HG03378 (cell line): ENCODE measurements around the gene GOLGA8R.
"Not testable (repeated sequence)": the region's sequence is repeated elsewhere in the genome, so short reads cannot be mapped to it uniquely, and the experiment has no call there.

Experiments used
- ATAC-seq: cut with Tn5 transposase; IDR thresholded peaks from one replicate; pipeline ENCODE4 v1.9.1; 2021; ENCODE audit warnings: mild to moderate bottlenecking, moderate library complexity; ENCODE audit not compliant: unreplicated experiment

GOLGA8R gene

GRCh38 chr15:30414160-30414559, at the start of gene GOLGA8R:
GOLGA8R (minus strand) TSS chr15:30414260; CDS start chr15:30414162, 98 bp downstream.
- not testable (repeated sequence) for ATAC-seq

GRCh38 chr15:30463849-30464248, 49.8 kb upstream of the GOLGA8R start:
- ATAC-seq, result not testable (repeated sequence)

- not testable (repeated sequence) for ATAC-seq
Observed at GRCh38 chr15:30462176-30462575, 48.1 kb upstream of the GOLGA8R start.

GRCh38 chr15:30452702-30453101, 38.6 kb upstream of the GOLGA8R start:
- ATAC-seq, result not testable (repeated sequence)

GRCh38 chr15:30438348-30438747, 24.3 kb upstream of the GOLGA8R start:
- ATAC-seq, result not testable (repeated sequence)

- ATAC-seq, result not testable (repeated sequence)
Observed at GRCh38 chr15:30435878-30436277, 21.8 kb upstream of the GOLGA8R start.

GRCh38 chr15:30420723-30421122, 6.7 kb upstream of the GOLGA8R start:
- ATAC-seq, result not testable (repeated sequence)

GRCh38 chr15:30407636-30408035, 6.4 kb downstream of the GOLGA8R start:
- not testable (repeated sequence) for ATAC-seq

- not testable (repeated sequence) for ATAC-seq
Observed at GRCh38 chr15:30398988-30399387, 15.1 kb downstream of the GOLGA8R start.

GRCh38 chr15:30393664-30393991, 20.4 kb downstream of the GOLGA8R start:
- ATAC-seq, result not testable (repeated sequence)

- not testable (repeated sequence) for ATAC-seq
Observed at GRCh38 chr15:30392766-30393663, 21.0 kb downstream of the GOLGA8R start, which contains the start of gene CHRFAM7A. CHRFAM7A (minus strand) TSS chr15:30393540; CDS start chr15:30383351, 10,189 bp downstream.

- ATAC-seq, result not testable (repeated sequence)
Observed at GRCh38 chr15:30386318-30386887, 27.7 kb downstream of the GOLGA8R start.

- not testable (repeated sequence) for ATAC-seq
Observed at GRCh38 chr15:30377082-30377413, 37.0 kb downstream of the GOLGA8R start.

- ATAC-seq, result not testable (repeated sequence)
Observed at GRCh38 chr15:30376375-30377081, 37.5 kb downstream of the GOLGA8R start.

- not testable (repeated sequence) for ATAC-seq
Observed at GRCh38 chr15:30375872-30376271, 38.2 kb downstream of the GOLGA8R start.

GRCh38 chr15:30374862-30375261, 39.2 kb downstream of the GOLGA8R start:
- ATAC-seq, result not testable (repeated sequence)

- ATAC-seq, result not testable (repeated sequence)
Observed at GRCh38 chr15:30368271-30368670, 45.8 kb downstream of the GOLGA8R start.

- ATAC-seq, result not testable (repeated sequence)
Observed at GRCh38 chr15:30367246-30367645, 46.8 kb downstream of the GOLGA8R start.

- ATAC-seq, result not testable (repeated sequence)
Observed at GRCh38 chr15:30361404-30361803, 52.7 kb downstream of the GOLGA8R start.

- ATAC-seq, result not testable (repeated sequence)
Observed at GRCh38 chr15:30360990-30361389, 53.1 kb downstream of the GOLGA8R start.

GRCh38 chr15:30355043-30355442, 59.0 kb downstream of the GOLGA8R start:
- not testable (repeated sequence) for ATAC-seq
